ENCODE results near the gene ZNF891.
A peak's percentile ranks its signal among the peaks of the same experiment; 100 is the strongest.

GRCh38 chr12:133080368-133081158 lies 49.5 kb downstream of the ZNF891 start, which contains the start of gene ZNF140:
- TF ChIP-seq CTCF (conservative IDR thresholded peaks at IDR 0.05) (peak; percentile 25), ZFX (IDR thresholded peaks at IDR 0.05) (peak; percentile 72)

All from C4-2B (cell line).